ENCODE results near the gene MAML3.
"Not testable (repeated sequence)": the region's sequence is repeated elsewhere in the genome, so short reads cannot be mapped to it uniquely, and the experiment has no call there.

Gene MAML3

GRCh38 chr4:139956507-139957017 lies 197.4 kb downstream of the MAML3 start:
- DNase-seq = no peak

GRCh38 chr4:139955600-139955999 lies 198.4 kb downstream of the MAML3 start:
- no peak for DNase-seq

GRCh38 chr4:139954512-139954911 lies 199.5 kb downstream of the MAML3 start:
- no peak for DNase-seq

GRCh38 chr4:139951021-139951420 lies 203.0 kb downstream of the MAML3 start:
- peak in 1 of 2 experiments; percentile 19 for DNase-seq

GRCh38 chr4:139950568-139950967 lies 203.4 kb downstream of the MAML3 start:
- peak; percentile 29 to 39 for DNase-seq

- not testable (repeated sequence) for DNase-seq
These were observed 209.1 kb downstream of the MAML3 start for GRCh38 chr4:139944916-139945315.

- no peak for DNase-seq
These were observed 210.7 kb downstream of the MAML3 start for GRCh38 chr4:139943277-139943676.

GRCh38 chr4:139942241-139942640 lies 211.7 kb downstream of the MAML3 start:
- no peak for DNase-seq

GRCh38 chr4:139940600-139940999 lies 213.4 kb downstream of the MAML3 start:
- DNase-seq = no peak

- no peak for DNase-seq
These were observed 215.6 kb downstream of the MAML3 start for GRCh38 chr4:139938414-139938813.

- no peak for DNase-seq
These were observed 218.1 kb downstream of the MAML3 start for GRCh38 chr4:139935911-139936310.

- no peak for DNase-seq
These were observed 219.2 kb downstream of the MAML3 start for GRCh38 chr4:139934708-139935195.

- no peak for DNase-seq
These were observed 219.8 kb downstream of the MAML3 start for GRCh38 chr4:139934057-139934707.

GRCh38 chr4:139933541-139933940 lies 220.4 kb downstream of the MAML3 start:
- no peak for DNase-seq

GRCh38 chr4:139933104-139933503 lies 220.9 kb downstream of the MAML3 start:
- DNase-seq = no peak

GRCh38 chr4:139924782-139925181 lies 229.2 kb downstream of the MAML3 start:
- no peak for DNase-seq

GRCh38 chr4:139922406-139923024 lies 231.5 kb downstream of the MAML3 start:
- no peak for DNase-seq

- DNase-seq = no peak
These were observed 232.4 kb downstream of the MAML3 start for GRCh38 chr4:139921429-139922184.

- no peak for DNase-seq
These were observed 233.4 kb downstream of the MAML3 start for GRCh38 chr4:139920486-139921002.

GRCh38 chr4:139919521-139919920 lies 234.5 kb downstream of the MAML3 start:
- no peak for DNase-seq

- DNase-seq = no peak
These were observed 235.0 kb downstream of the MAML3 start for GRCh38 chr4:139919004-139919403.

- DNase-seq = no peak
These were observed 235.4 kb downstream of the MAML3 start for GRCh38 chr4:139918591-139918990.

GRCh38 chr4:139917896-139918295 lies 236.1 kb downstream of the MAML3 start:
- DNase-seq = no peak

All from activated CD4-positive, alpha-beta T cell treated with anti-CD3 and anti-CD28 coated beads, Interleukin-2, amount 50 U/mL, for 48 hours (primary cell).